HG03457 (cell line): ENCODE measurements around the gene TPP1.

ENCODE experiments used
- ATAC-seq: cut with Tn5 transposase; IDR thresholded peaks from one replicate; pipeline ENCODE4 v1.9.1; 2021; ENCODE audit warnings: moderate number of reproducible peaks; ENCODE audit not compliant: unreplicated experiment

Gene TPP1

DNA sequence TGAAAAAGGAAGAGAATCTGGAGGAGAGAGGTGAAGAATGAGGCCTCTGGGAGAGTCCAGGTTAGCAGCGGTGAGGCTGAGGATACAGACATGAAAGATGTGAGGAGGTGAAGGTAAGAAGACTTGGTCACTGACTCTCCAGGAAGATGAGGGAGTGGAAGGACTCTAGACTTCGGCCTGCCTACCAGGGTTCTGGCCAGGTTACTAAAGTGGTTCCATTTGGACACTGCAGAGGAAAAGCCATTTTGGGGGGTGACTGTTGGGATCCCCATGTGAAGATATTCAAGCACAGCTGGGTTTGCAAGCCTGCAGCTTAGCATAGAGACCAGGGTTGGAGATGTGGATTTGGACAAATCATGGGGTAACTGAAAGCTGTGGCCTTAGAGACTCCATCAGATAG lies 28.6 kb upstream of the TPP1 start:
- ATAC-seq = no peak

GRCh38 chr11:6646918-6647679 lies 27.9 kb upstream of the TPP1 start:
- ATAC-seq = peak; percentile 74

DNA sequence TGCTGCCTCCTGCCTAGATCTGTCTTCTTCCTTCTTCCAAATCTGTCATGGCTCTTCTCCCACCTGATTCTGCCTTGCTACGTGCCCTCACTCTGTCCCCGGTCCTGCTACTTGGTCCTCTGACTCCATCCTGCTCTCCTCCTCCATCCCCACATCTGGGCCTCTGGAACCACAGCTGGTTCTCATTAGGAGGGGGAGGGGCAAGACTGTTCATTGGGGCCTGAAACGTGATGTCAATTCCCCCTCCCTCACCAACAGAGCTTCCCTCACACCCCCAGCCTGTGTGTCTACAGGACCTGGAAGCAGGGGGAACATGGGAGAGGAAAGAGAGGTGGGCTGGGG lies 27.3 kb upstream of the TPP1 start:
- ATAC-seq = no peak

GRCh38 chr11:6646071-6646470 lies 26.8 kb upstream of the TPP1 start:
- no peak for ATAC-seq

- ATAC-seq = no peak
Observed at GRCh38 chr11:6642957-6643356, 23.7 kb upstream of the TPP1 start.

- ATAC-seq = no peak
Observed at GRCh38 chr11:6640985-6641701, 21.9 kb upstream of the TPP1 start.

DNA sequence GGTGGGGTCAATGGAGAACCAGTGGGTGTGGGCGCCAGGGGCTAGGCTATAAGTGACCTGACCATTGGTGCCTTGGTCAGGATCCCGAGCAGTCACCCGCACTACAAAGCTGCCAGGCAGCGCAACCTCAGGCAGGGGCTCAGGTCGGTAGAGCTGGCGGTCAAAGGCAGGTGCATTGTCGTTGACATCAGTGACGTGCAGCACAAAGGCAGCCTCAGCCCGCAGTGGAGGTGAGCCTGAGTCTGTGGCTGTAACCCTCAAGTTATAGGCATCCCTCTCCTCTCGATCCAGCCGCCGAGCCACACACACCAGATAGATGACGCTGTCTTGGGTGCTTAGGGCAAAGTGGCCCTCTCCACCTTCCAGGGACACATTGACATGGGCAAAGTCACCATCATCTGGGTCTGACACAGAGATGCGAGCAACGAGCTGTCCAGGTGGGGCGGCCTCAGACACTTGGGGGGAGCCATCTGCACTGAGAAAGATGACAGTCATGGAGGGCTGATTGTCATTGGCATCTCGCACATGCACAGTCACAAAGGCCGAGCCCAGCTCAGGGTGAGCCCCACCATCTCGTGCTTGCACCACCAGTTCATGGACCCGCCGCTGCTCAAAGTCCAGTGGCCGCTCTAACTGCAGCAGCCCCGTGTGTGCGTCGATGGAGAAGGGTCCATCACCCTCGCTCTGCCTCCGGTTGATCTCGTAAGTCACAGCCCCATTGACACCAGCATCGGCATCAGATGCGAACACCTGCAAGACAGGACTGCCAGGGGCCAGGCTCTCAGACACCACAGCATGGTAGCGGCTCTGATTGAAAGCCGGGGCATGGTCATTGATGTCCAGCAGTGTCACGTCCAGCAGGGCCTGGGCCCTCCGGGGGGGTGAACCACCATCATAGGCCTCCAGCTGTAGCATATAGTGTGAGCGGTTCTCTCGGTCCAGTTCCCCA lies 21.1 kb upstream of the TPP1 start:
- no peak for ATAC-seq

DNA sequence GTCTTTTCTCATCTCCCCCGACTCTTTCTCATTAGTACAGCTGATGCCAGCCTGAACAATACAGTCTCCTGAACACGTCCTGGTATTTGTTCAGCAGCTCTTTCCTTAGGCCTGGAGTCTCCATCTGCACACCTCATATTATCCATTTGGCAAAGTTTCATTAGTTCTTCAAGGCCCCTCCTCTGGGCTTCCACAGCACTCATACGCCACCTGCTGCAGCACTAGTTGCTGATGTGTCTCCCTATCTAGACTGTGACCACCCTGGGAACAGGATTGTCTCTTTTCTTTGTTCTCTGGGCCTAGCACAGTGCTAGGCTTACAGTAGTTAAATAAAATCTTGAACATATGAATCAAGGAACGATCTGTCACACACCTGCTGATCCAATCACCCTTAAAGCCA lies 19.2 kb upstream of the TPP1 start:
- no peak for ATAC-seq

DNA sequence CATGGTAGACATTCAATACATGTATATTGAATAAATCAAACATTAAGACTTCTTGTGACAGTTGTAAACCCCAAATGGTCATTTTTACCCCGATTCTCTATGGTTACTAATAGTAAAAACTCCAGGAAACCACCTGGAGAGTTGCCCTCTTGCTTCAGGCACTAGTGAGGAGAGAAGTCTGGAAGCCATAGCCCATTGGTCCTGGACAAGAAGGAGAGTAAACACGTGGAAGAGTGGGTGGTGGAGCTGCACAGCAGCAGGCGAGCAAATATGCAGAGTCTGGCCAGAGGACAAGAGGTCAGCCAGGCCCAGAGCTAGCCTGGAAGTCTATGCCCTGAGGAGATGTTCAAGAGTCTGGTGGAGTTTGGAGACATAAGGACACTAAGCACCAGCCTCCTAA lies 18.6 kb upstream of the TPP1 start:
- no peak for ATAC-seq

DNA sequence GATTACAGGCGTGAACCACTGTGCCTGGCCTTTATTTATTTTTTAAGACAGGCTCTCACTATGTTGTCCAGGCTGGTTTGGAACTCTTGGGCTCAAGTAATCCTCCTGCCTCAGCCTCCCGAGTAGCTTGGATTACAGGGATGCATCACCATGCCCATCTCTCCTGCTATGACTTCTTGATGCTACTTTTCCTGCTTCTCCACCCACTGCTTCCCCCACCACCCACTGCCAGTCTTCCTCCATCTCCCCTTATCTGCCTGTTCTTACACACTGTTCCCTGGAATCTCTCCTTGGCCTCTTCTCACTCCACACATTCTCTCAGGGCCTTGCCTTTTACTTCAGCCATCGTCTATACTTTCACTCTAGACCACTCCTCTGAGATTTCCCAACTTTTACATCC lies 17.3 kb upstream of the TPP1 start:
- no peak for ATAC-seq

- no peak for ATAC-seq
Observed at GRCh38 chr11:6635082-6635932, 16.1 kb upstream of the TPP1 start.

DNA sequence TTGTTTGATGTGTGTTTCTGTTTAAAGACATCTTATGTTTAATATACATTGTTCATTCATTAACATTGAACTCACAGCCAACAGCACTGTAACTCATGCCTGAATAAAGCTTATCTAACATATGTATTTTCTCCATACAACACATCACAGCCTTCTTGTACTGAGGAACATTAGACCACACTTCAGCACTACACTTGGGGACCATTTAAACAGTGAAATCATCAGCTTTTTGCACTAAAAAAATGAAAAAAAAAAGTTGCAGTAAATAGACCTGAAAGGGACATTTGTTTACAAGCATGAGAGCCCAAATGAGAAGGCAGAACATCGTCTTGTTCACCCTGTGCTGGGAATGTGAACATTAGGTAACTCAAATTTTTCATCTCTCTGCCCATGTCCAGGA lies 15.3 kb upstream of the TPP1 start:
- no peak for ATAC-seq

GRCh38 chr11:6633422-6634408 lies 14.5 kb upstream of the TPP1 start:
- no peak for ATAC-seq

DNA sequence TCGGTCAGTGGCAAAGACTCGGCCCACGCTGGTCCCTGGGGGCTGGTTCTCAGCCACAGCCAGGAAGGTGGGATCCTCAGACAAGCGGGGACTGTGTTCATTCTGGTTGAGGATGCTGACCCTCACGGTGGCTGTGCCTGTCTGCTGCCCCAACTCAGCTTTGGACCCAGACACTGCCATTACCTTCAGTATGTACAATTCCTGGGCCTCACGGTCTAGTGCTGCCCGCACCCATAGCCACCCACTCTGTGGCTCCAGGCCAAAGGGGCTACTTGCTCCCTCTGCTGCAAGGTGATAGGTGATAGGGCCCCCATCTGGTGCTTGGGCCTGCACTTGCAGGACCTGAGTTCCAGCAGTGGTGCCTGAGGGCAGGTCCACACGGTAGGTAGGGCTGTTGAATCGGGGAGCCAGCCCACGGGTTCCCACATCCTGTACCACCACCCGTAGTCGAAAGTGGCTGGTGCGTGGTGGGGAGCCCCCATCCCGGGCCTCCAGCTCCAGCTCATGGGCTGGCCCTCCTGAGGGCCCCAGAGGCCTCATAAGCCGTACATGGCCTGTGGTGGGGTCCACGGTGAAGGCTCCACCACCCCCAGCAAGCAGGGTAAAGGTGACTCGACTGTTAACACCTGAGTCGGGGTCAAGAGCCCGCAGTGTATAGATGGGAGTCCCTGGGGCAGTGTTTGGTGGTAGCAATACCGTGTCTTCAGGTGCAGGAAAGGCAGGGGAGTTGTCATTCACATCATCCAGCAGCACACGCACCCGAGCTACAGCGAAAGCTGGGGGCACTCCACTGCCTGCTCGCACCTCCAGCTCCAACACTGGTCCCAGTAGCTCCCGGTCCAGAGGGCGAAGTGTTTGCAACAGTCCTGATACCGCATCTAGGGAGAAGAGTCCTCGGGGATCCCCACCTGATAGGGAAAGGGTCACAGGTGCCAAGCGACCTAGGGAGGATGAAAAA lies 13.2 kb upstream of the TPP1 start:
- ATAC-seq = no peak

GRCh38 chr11:6631361-6631890 lies 12.2 kb upstream of the TPP1 start:
- no peak for ATAC-seq

- ATAC-seq = no peak
Observed at GRCh38 chr11:6630632-6631291, 11.5 kb upstream of the TPP1 start.

- ATAC-seq = no peak
Observed at GRCh38 chr11:6629892-6630631, 10.8 kb upstream of the TPP1 start.
